Hematopoietic multipotent progenitor cell treated with erythropoietin and hydrocortisone succinate and interleukin-3 and kit ligand, for 6 days (in vitro differentiated cells): ENCODE data around the gene DDIT4.
A peak's percentile ranks its signal among the peaks of the same experiment; 100 is the strongest.
"Not testable (repeated sequence)": the region's sequence is repeated elsewhere in the genome, so short reads cannot be mapped to it uniquely, and the experiment has no call there.

Experiments used
- DNase-seq: peaks from one replicate; pipeline ENCODE4 v3.0.0-alpha.2; 2015

DDIT4 gene

DNA sequence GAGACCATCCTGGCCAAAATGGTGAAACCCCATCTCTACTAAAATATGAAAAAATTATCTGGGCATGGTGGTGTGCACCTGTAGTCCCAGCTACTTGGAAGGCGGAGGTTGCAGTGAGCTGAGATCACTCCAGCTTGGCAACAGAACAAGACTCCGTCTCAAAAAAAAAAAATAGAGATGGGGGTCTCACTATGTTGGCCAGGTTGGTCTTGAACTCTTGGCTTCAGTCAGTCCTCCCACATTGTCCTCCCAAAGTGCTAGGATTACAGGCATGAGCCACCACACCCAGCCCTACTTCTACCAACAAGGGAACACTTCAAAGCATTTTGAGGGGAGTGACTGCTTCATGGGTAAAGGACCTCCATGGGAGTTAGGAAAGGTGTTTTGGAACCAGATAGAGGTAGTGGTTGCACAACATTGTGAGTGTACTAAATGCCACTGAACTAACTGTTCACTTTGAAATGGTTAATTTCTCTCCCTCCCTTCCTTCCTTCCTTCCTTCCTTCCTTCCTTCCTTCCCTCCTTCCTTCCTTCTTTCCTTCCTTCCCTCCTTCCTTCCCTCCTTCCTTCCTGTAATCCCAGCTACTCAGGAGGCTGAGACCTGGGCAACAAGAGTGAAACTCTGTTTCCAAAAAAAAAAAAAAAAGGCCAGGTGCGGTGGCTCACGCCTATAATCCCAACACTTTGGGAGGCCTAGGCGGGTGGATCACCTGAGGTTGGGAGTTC, 5.1 kb upstream of the DDIT4 start:
- DNase-seq: not testable (repeated sequence)

GRCh38 chr10:72270607-72271281, 3.0 kb upstream of the DDIT4 start:
- no peak for DNase-seq

- peak; percentile 90 for DNase-seq
Measured at GRCh38 chr10:72272689-72273409, 875 bp upstream of the DDIT4 start.

GRCh38 chr10:72274213-72274729, 547 bp downstream of the DDIT4 start:
- DNase-seq: no peak

- peak; percentile 68 for DNase-seq
Measured at GRCh38 chr10:72274730-72275350, 1.1 kb downstream of the DDIT4 start.

GRCh38 chr10:72275351-72276012, 1.8 kb downstream of the DDIT4 start:
- peak; percentile 26 for DNase-seq

DNA sequence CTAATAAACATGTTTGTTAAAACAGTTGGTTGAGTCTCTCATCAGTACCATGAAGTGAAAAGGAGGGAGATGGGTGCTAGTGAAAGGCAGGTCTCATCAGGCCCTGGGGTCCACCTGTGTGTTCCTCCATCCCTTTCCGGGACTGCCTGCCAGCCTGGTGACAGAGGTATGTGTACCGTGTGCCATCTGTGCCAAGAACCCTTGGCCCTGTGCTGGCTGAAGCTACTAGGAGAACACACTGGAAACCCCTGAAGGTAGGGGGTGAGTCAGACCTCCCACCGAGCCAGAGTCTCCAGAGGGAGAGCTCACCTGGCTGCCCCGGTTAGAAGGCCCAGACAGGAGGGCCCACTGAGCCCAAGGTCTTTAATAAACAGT, 2.3 kb downstream of the DDIT4 start:
- no peak for DNase-seq

DNA sequence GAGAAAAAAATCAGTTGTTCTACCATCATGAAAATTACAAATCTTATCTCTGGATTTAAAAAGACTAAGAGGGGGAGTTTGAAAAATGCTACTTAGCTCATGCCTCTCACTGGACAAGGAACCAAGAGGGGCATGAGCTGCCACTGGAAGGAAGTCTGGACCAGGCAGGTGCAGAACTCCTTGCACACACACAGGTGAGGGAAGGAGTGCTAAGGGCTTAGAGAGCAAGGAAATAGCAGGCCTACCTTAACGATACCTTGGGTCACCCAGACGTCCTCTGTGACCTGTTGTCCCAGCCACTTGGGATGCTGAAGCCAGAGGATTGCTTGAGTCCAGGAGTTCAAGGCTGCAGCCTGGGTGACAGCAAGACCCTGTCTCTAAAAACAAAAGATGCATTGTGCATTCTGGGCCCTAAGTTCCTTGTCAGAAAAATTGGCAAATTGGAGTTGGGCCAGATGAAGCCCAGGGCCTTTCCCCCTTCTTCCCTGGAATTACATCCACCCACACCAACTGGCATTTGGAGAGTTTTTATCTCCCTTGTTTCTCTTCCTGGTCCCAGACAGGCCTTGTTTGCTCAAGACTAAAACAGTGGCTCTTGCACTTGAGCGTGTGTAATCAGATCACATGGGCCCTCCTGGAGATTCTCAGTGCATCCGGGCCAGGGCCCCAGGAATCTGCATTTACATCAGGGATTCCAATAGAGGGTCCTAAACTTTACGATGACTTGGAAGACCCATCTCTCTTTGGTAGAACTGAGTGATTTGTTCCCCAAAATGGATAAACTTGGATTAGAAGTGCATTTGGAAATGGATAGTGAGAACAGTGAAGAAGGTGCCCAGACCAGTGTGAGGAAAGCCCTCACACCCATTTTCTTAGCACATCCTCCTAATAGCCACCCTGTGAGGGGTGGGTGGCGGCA, 3.0 kb downstream of the DDIT4 start:
- no peak for DNase-seq

DNA sequence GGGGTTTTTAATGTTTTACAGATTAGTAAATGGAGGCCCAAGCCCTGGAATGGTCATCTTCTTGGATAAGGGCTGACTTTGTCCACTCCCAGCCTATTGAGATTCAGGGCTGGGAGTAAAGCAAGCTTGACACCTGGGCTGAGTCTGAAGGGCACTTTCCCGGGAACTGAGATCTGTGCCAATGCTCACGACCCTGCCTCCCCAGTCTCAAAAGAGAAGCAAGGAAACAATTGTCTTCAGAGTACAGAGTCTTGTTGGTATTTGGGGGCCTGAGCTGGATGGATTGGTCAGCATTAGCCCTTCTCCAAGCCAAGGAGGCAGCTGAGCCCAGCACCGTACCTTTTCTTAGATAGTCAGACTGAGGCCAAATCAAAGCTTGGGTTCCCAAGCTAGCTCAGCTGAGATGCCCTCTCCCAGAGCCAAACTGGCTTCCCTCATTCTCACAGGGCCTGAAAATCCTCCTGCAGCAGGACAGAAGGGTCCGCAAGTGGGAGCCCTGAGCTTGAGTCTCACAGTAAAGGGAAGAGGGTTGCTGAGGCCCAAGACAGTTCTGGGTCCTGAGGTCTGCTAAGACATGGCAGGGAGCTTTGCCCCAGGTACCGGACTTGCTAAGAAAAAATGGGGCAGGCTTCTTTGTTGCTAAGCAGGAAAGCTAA, 3.7 kb downstream of the DDIT4 start:
- DNase-seq: no peak

DNA sequence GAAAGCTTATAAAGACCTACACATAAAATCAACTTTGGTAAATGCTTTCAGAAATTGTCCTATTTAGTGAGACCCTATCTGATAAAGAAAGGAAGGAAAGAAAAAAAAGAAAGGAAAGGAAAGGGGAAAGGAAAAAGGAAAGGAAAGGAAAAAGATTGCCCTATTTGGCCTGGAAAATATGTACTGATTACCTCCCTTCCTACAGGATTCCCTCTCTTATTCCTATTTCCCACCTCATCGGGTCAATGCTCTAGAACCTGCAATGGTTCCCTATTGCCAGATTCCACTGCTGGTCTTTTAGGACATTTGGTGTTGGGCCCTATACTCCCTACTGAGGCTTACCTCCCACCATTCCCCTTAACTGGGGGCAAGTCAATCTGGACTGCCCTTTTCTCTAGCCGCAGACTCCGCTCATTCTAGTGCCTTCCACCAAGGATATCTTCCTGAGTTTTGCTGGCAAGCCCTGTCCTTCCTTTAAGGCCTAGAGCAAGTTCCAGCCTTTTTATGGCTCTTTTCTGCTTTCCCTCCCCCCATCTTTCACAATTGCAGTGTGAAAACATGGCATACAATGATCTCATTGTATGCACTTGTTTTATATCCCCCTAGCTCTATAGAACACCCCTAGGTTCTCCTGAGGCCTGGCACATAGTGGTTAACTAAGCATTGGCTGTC, 4.4 kb downstream of the DDIT4 start:
- DNase-seq: no peak

GRCh38 chr10:72278668-72279393, 5.1 kb downstream of the DDIT4 start:
- DNase-seq: no peak

DNA sequence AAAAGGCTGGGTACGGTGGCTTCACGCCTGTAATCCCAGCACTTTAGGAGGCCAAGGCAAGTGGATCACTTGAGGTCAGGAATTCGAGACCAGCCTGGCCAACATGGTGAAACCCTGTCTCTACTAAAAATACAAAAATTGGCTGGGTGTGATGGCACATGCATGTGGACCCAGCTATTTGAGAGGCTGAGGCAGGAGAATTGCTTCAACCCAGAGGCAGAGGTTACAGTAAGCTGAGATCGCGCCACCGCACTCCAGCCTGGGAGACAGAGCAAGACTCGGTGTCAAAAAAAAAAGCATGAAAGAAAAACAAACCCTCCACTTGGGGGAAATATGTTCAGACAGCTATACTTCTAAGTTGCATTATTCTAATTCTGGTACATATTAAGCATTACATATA, 5.9 kb downstream of the DDIT4 start:
- DNase-seq: not testable (repeated sequence)

- DNase-seq: no peak
Measured at GRCh38 chr10:72283131-72283530, 9.4 kb downstream of the DDIT4 start.

DNA sequence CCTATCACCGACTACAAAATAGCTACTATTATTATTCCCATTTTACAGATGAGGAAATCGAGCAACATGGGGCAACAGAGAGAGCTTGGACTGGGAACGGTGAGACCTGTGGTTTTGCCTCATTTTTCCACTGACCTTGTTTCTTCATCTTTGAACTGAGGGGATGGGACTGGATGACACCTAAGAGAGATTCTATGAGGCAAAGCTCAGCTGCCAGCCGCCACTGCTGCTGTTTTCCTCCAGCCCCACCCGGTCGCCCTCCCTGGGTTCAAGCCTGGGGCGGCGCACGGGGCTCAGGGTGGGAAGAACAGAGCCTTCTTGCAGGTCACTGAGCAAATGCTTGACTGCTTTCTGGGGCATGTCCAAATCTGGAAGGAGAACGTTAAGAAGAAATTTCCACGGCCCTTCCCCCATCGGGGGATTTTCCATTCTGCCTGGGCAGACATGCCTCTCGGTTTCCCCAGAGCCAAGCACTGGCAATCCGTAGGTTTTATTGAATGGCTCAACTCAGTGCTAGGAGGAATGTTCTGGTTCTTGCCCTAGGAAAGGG, 12.3 kb downstream of the DDIT4 start:
- DNase-seq: no peak

GRCh38 chr10:72291019-72291532, 17.4 kb downstream of the DDIT4 start:
- DNase-seq: peak; percentile 92

DNA sequence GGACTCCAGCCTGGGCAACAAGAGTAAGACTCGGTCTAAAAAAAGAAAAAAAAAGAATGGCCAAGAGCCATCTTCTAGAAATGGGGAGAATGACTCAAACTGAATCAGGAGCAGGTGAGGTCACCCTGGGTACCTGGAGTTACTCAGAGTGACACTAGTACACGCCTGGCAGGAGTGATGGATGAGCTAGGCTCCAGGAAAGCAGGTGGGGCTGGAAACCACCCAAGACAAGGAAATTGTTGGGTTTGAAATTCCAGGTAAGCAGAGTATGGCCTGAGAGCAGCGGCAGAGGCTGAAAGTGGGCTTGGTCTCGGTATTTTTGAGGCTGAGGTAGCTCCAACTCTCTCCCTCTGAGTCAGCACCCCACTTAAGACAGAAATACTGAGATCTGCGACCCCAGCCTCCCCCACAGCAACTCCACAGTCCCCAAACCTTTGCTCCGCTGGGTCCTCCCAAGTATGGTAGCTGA, 18.5 kb downstream of the DDIT4 start:
- no peak for DNase-seq

DNA sequence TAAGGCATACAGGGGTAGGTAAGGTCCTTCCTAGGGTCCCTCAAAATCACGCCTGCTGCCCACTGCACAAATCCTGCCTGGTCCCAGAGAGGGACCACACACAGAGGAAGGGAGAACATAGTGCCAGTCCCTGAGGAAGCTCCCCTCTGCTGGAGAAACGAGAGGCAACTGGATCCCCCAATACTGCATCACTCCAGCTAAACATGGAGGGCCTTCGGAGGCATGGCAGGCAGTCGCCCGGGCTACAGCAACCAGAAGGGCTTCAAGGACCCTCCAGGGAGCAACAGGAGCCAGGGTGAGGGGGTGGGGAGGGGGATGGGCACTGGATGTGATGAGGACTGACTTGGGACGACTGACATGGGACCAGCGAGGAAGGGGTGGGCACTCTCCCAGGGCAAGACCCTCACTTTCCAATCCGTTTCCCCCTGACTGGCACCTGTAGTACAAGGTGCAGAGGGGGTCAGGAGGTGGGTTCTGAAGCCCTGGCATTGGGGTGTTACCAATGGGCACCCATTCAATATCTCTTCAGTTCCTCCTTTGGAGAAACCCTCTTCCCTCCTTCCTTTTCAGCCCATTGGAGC, 21.7 kb downstream of the DDIT4 start:
- no peak for DNase-seq

DNA sequence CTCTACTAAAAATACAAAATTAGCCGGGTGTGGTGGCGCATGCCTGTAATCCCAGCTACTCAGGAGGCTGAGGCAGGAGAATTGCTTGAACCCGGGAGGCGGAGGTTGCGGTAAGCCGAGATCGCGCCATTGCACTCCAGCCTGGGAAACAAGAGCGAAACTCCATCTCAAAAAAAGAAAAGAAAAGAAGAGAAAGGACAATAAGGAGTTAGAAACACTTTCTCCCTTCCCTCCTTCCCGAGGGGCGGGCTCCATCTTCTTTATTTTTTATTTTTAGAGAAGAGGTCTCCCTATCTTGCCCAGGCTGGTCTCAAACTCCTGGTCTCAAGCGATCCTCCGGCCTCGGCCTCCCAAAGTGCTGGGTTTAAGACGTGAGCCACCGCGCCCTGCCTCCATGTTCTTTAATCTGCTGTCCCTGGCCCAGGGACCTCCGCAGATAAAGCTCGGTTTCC, 23.1 kb downstream of the DDIT4 start:
- DNase-seq: not testable (repeated sequence)
